GM19372 (cell line): ENCODE results near the gene EIF3F.

Experiments used
- ATAC-seq: cut with Tn5 transposase; IDR thresholded peaks from one replicate; pipeline ENCODE4 v1.9.1; 2021; ENCODE audit warnings: mild to moderate bottlenecking, low read depth, moderate library complexity; ENCODE audit not compliant: unreplicated experiment

The EIF3F gene

GRCh38 chr11:8036002-8036802 lies 49.1 kb downstream of the EIF3F start:
- ATAC-seq, result no peak

GRCh38 chr11:8036986-8037385 lies 49.8 kb downstream of the EIF3F start:
- ATAC-seq, result no peak

- ATAC-seq, result no peak
Observed at GRCh38 chr11:8038393-8038792, 51.3 kb downstream of the EIF3F start.

GRCh38 chr11:8038811-8039529 lies 51.8 kb downstream of the EIF3F start:
- no peak for ATAC-seq

GRCh38 chr11:8039530-8040260 lies 52.6 kb downstream of the EIF3F start:
- no peak for ATAC-seq

GRCh38 chr11:8040261-8040920 lies 53.3 kb downstream of the EIF3F start:
- ATAC-seq, result no peak

- ATAC-seq, result no peak
Observed at GRCh38 chr11:8040921-8041285, 53.8 kb downstream of the EIF3F start.

- no peak for ATAC-seq
Observed at GRCh38 chr11:8041576-8041975, 54.4 kb downstream of the EIF3F start.

- ATAC-seq, result no peak
Observed at GRCh38 chr11:8043756-8044155, 56.6 kb downstream of the EIF3F start.

GRCh38 chr11:8045839-8046238 lies 58.7 kb downstream of the EIF3F start:
- no peak for ATAC-seq

GRCh38 chr11:8047382-8047781 lies 60.2 kb downstream of the EIF3F start:
- ATAC-seq, result no peak

GRCh38 chr11:8049084-8049483 lies 61.9 kb downstream of the EIF3F start:
- ATAC-seq, result no peak
